Natural killer cell (primary cell): Measurements from ENCODE around the gene TMEM130. TPM values are rescaled to one million over a fixed set of nuclear protein-coding genes. Genes with fewer than 3 reads are reported as not detected.
A peak's percentile ranks its signal among the peaks of the same experiment; 100 is the strongest.

Experiments
- ATAC-seq, 3 donors: fragments of 150-1000 bp in 2 of 3; fragments of 200-7000 bp in 1 of 3; cut with Tn5 transposase; 1 replicate in 1 of 3; 2 replicates in 2 of 3; pipeline ENCODE4 v1.10.0; 2021; ENCODE audit warnings: mild to moderate bottlenecking in 2 of 3, moderate library complexity in 2 of 3
- DNase-seq, 2 donors: peaks; one replicate each; pipeline versions ENCODE4 v3.0.0 to v3.0.0-alpha.2; 2013 to 2021; ENCODE audit warnings: mixed read lengths in 1 of 2
- H3K27ac ChIP-seq: one replicate; pipeline ENCODE4 v1.5.1; 2013; ENCODE audit warnings: mild to moderate bottlenecking, low read length
- H3K27me3 ChIP-seq: one replicate; pipeline ENCODE4 v1.6.1; 2013; ENCODE audit warnings: low read length; ENCODE audit not compliant: control insufficient read depth, insufficient read depth
- H3K36me3 ChIP-seq: one replicate; pipeline ENCODE4 v1.6.1; 2013; ENCODE audit warnings: low read length; ENCODE audit not compliant: control insufficient read depth, insufficient read depth
- H3K4me1 ChIP-seq: one replicate; pipeline ENCODE4 v1.6.1; 2013; ENCODE audit warnings: low read length; ENCODE audit not compliant: control insufficient read depth, insufficient read depth
- H3K4me3 ChIP-seq: one replicate; pipeline ENCODE4 v1.5.1; 2013; ENCODE audit warnings: low read length
- H3K9me3 ChIP-seq: one replicate; pipeline ENCODE4 v1.6.1; 2013; ENCODE audit warnings: low read length; ENCODE audit not compliant: control insufficient read depth, insufficient read depth
- H3K27ac Mint-ChIP-seq, 2 donors: one replicate each; pipeline ENCODE4 v1.8.0; 2022; ENCODE audit warnings: mild to moderate bottlenecking in 2 of 2, mixed read lengths in 2 of 2, moderate library complexity in 1 of 2
- H3K27me3 Mint-ChIP-seq, 2 donors: one replicate each; pipeline ENCODE4 v1.8.0; 2022; ENCODE audit warnings: low read depth in 2 of 2, mixed read lengths in 2 of 2
- H3K36me3 Mint-ChIP-seq: one replicate; pipeline ENCODE4 v1.8.0; 2022; ENCODE audit warnings: mixed read lengths
- H3K4me1 Mint-ChIP-seq, 2 donors: one replicate each; pipeline ENCODE4 v1.8.0; 2022; ENCODE audit warnings: mixed read lengths in 2 of 2
- H3K4me3 Mint-ChIP-seq: one replicate; pipeline ENCODE4 v1.8.0; 2022; ENCODE audit warnings: mild to moderate bottlenecking, moderate library complexity, mixed read lengths
- H3K9me3 Mint-ChIP-seq, 2 donors: one replicate each; pipeline ENCODE4 v1.8.0; 2022; ENCODE audit warnings: mixed read lengths in 2 of 2
- WGBS: methylation state at CpG from one replicate; pipeline ENCODE4 v1.1.7; 2013; ENCODE audit warnings: missing lambda C conversion rate; ENCODE audit not compliant: insufficient coverage; 5-methylcytosine and 5-hydroxymethylcytosine counted together
- intact Hi-C: fragments of 100-400 bp; cut with micrococcal nuclease; formaldehyde crosslinking; loops from one replicate; pipeline ENCODE4 v1.14.2; 2022
- total RNA-seq, 4 donors: library from RNA; stranded (reverse); fragments of 120-200 nt in 1 of 4; gene quantifications; one replicate each; pipeline versions ENCODE4 v1.2.3 to v1.2.4, GENCODE V29; 2013 to 2022
- TF ChIP-seq, protein P1 (sequence below): fragments of 200-600 bp; IDR thresholded peaks from one replicate; pipeline ENCODE4 v1.8.0; 2022; ENCODE audit warnings: antibody characterized with exemption

TMEM130 gene
- total RNA-seq = not detected
- total RNA-seq (2013) = not detected

- 1% methylated on average over 69 of the region's 69 CpGs for WGBS
- peaks cover 14% of the 10 kb centered on the region for H3K4me1 ChIP-seq
- TF ChIP-seq, protein P1, sequence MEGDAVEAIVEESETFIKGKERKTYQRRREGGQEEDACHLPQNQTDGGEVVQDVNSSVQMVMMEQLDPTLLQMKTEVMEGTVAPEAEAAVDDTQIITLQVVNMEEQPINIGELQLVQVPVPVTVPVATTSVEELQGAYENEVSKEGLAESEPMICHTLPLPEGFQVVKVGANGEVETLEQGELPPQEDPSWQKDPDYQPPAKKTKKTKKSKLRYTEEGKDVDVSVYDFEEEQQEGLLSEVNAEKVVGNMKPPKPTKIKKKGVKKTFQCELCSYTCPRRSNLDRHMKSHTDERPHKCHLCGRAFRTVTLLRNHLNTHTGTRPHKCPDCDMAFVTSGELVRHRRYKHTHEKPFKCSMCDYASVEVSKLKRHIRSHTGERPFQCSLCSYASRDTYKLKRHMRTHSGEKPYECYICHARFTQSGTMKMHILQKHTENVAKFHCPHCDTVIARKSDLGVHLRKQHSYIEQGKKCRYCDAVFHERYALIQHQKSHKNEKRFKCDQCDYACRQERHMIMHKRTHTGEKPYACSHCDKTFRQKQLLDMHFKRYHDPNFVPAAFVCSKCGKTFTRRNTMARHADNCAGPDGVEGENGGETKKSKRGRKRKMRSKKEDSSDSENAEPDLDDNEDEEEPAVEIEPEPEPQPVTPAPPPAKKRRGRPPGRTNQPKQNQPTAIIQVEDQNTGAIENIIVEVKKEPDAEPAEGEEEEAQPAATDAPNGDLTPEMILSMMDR = no peak
- Mint-ChIP-seq H3K36me3 (no peaks in the 10 kb centered on the region), H3K27ac (no peak within 1 kb of the TSS), H3K9me3 (no peaks in the 10 kb centered on the region), H3K27me3 (peaks cover 0 to 8% of the 10 kb centered on the region in 2 donors), H3K4me3 (peak within 1 kb of the TSS; percentile 66), H3K4me1 (no peaks in the 10 kb centered on the region)
- H3K36me3 ChIP-seq = no peaks in the 10 kb centered on the region
- H3K9me3 ChIP-seq = no peaks in the 10 kb centered on the region
- H3K27ac ChIP-seq = no peak within 1 kb of the TSS
- H3K27me3 ChIP-seq = peaks cover 17% of the 10 kb centered on the region
- DNase-seq (peak in 1 of 2 donors; percentile 18), ATAC-seq (no peak)
- intact Hi-C loops = no loop called here
- no peak within 1 kb of the TSS for H3K4me3 ChIP-seq
These were observed at the start of gene TMEM130 for GRCh38 chr7:98869597-98870120. TSS of gene TMEM130 (minus strand) at chr7:98870014. CDS start at chr7:98869861, 153 bp downstream.

- H3K9me3 Mint-ChIP-seq = no peaks in the 10 kb centered on the region
- H3K4me1 ChIP-seq = no peaks in the 10 kb centered on the region
- DNase-seq (no peak), ATAC-seq (no peak)
- intact Hi-C loops = no loop called here
- whole genome bisulfite sequencing = 98% methylated on average over 12 of the region's 12 CpGs
- no peak overlapping the region for H3K27ac Mint-ChIP-seq
- peaks cover 19% of the 10 kb centered on the region for H3K36me3 Mint-ChIP-seq
- peaks cover 67% of the 10 kb centered on the region for H3K36me3 ChIP-seq
- no peaks in the 10 kb centered on the region for H3K27me3 ChIP-seq
- H3K9me3 ChIP-seq = no peaks in the 10 kb centered on the region
- TF ChIP-seq, protein P1 = no peak
- no peak overlapping the region for H3K27ac ChIP-seq
- H3K4me3 ChIP-seq = no peak overlapping the region
- H3K27me3 Mint-ChIP-seq = no peaks in the 10 kb centered on the region
- peaks cover 0 to 3% of the 10 kb centered on the region in 2 donors for H3K4me1 Mint-ChIP-seq
- no peak overlapping the region for H3K4me3 Mint-ChIP-seq
These were observed 47.5 kb upstream of the TMEM130 start for GRCh38 chr7:98917331-98917730.

DNA sequence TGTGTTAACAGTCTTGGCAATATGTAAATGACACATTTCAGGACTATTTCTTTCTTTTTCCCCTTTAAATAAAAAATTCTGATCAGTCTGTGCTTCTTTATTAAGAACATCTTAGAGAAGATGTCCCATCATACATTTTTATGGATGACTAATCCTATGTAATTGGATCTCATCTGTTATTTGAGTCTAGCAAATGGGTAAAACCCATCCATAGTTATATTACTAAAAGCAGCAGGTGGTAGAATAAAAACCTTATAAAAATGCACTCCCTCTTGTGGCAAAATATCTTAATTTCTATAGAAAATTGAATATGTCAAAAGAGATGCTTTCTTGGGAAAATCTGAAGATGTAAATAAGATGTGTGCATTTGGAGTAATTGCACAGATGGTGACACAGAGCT lies 43.8 kb upstream of the TMEM130 start:
- Histone ChIP-seq H3K27me3 (no peaks in the 10 kb centered on the region), H3K27ac (no peak overlapping the region), H3K9me3 (no peaks in the 10 kb centered on the region), H3K4me1 (no peaks in the 10 kb centered on the region), H3K36me3 (peaks cover 73% of the 10 kb centered on the region), H3K4me3 (no peak overlapping the region)
- Mint-ChIP-seq H3K9me3 (no peaks in the 10 kb centered on the region), H3K4me1 (no peaks in the 10 kb centered on the region), H3K36me3 (peaks cover 22% of the 10 kb centered on the region), H3K27ac (no peak overlapping the region), H3K27me3 (no peaks in the 10 kb centered on the region), H3K4me3 (no peak overlapping the region)
- DNase-seq (no peak), ATAC-seq (no peak)
- intact Hi-C loops = no loop called here
- TF ChIP-seq, protein P1 = no peak

- intact Hi-C loops = no loop called here
- Histone ChIP-seq H3K36me3 (peaks cover 76% of the 10 kb centered on the region), H3K4me1 (no peaks in the 10 kb centered on the region), H3K9me3 (no peaks in the 10 kb centered on the region), H3K4me3 (no peak overlapping the region), H3K27ac (no peak overlapping the region), H3K27me3 (no peaks in the 10 kb centered on the region)
- Mint-ChIP-seq H3K36me3 (peaks cover 22% of the 10 kb centered on the region), H3K27ac (no peak overlapping the region), H3K4me1 (no peaks in the 10 kb centered on the region), H3K4me3 (no peak overlapping the region), H3K27me3 (no peaks in the 10 kb centered on the region), H3K9me3 (no peaks in the 10 kb centered on the region)
- ATAC-seq = no peak
- no peak for DNase-seq
- TF ChIP-seq, protein P1 = no peak
- 91% methylated on average over 8 of the region's 8 CpGs for WGBS
These were observed 43.2 kb upstream of the TMEM130 start for GRCh38 chr7:98913026-98913425.
